Measurements from ENCODE around the gene FOSL1. TPM values are rescaled to one million over a fixed set of nuclear protein-coding genes. Genes with fewer than 3 reads are reported as not detected.

Gene FOSL1
- polyA plus RNA-seq, 3 donors = 2.5 to 28.2 (median 2.5) TPM

GRCh38 chr11:65879617-65880016 is 20.6 kb downstream of the FOSL1 start, which contains the start of gene CTSW:
CTSW (plus strand) TSS chr11:65879837; CDS start chr11:65879855, 18 bp downstream.
- Histone ChIP-seq H3K79me2 (ENCODE audit: insufficient read depth, low read length) (no peaks in the 10 kb centered on the region), H3K4me1 (ENCODE audit: control insufficient read depth in 1 of 2, insufficient read depth in 2 of 2, low read length in 2 of 2) (peaks cover 9 to 17% of the 10 kb centered on the region in 2 donors), H3K27me3 (ENCODE audit: control insufficient read depth in 2 of 2, insufficient read depth in 2 of 2, low read length in 2 of 2) (no peaks in the 10 kb centered on the region), H3K27ac (ENCODE audit: low read depth in 1 of 2, low read length in 2 of 2) (no peak within 1 kb of the TSS), H3K36me3 (replicated peaks in 1 of 2; ENCODE audit: control insufficient read depth in 1 of 2, insufficient read depth in 2 of 2, low read length in 2 of 2) (peaks cover 25% of the 10 kb centered on the region in 2 donors), H3K4me2 (replicated peaks; ENCODE audit: extremely low read depth, low read length, poor library complexity, severe bottlenecking) (peak within 1 kb of the TSS; percentile 46), H2AFZ (ENCODE audit: insufficient read depth, low read depth, low read length, poor library complexity, severe bottlenecking) (peak within 1 kb of the TSS; percentile 65), H3K4me3 (replicated peaks in 1 of 3; ENCODE audit: low read depth in 2 of 3, low read length in 3 of 3) (peak within 1 kb of the TSS in 1 of 3 experiments; percentile 28), H3K9me3 (replicated peaks in 1 of 2; ENCODE audit: control insufficient read depth in 1 of 2, insufficient read depth in 1 of 2, low read length in 2 of 2) (no peaks in the 10 kb centered on the region), H3K9ac (ENCODE audit: insufficient read depth, low read length, poor library complexity, severe bottlenecking) (peak within 1 kb of the TSS; percentile 21), H4K20me1 (ENCODE audit: insufficient read depth, low read length) (peaks cover 9% of the 10 kb centered on the region)
- H3K36me3 Mint-ChIP-seq = peaks cover 24 to 30% of the 10 kb centered on the region in 2 donors
- H3K9me3 Mint-ChIP-seq = peaks cover 0 to 2% (median 0%) of the 10 kb centered on the region in 7 donors
- peaks cover 0 to 3% (median 2%) of the 10 kb centered on the region in 3 donors for H3K27me3 Mint-ChIP-seq (ENCODE audit: low read depth in 3 of 3)
- DNase-seq = peak in 1 of 3 donors; percentile 10
- H3K27ac Mint-ChIP-seq = peak within 1 kb of the TSS in 4 of 7 donors; percentile 33 to 71 (median 54)
- WGBS (ENCODE audit: insufficient coverage) = 0% methylated on average over 6 of the region's 7 CpGs
- TF ChIP-seq CTCF (IDR thresholded peaks at IDR 0.05) = no peak
- peak within 1 kb of the TSS; percentile 48 to 64 for H3K4me3 Mint-ChIP-seq
- intact Hi-C loops (cut with micrococcal nuclease) = loop anchor here in 1 of 2 donors (5.0 kb wide), 1 partner anchor 108 kb away; no protein-coding TSS in a partner anchor
- peaks cover 21% of the 10 kb centered on the region for H3K4me1 Mint-ChIP-seq

- WGBS (ENCODE audit: insufficient coverage) = 0% methylated on average over 35 of the region's 54 CpGs
- Mint-ChIP-seq H3K27ac (peak overlapping the region; percentile 78 to 96 (median 83)), H3K9me3 (peaks cover 0 to 4% (median 0%) of the 10 kb centered on the region in 7 donors), H3K4me1 (peaks cover 24% of the 10 kb centered on the region), H3K36me3 (no peaks in the 10 kb centered on the region), H3K27me3 (ENCODE audit: low read depth in 3 of 3) (peaks cover 8 to 30% (median 27%) of the 10 kb centered on the region in 3 donors), H3K4me3 (peak overlapping the region; percentile 91 to 97)
- no peaks in the 10 kb centered on the region for H3K27me3 ChIP-seq (ENCODE audit: control insufficient read depth in 2 of 2, insufficient read depth in 2 of 2, low read length in 2 of 2)
- TF ChIP-seq CTCF (IDR thresholded peaks at IDR 0.05) = no peak
- H3K4me2 ChIP-seq (replicated peaks; ENCODE audit: extremely low read depth, low read length, poor library complexity, severe bottlenecking) = peak overlapping the region; percentile 97
- peak overlapping the region; percentile 46 to 79 (median 58) for H3K4me3 ChIP-seq (replicated peaks in 1 of 3; ENCODE audit: low read depth in 2 of 3, low read length in 3 of 3)
- peak overlapping the region; percentile 61 for H3K9ac ChIP-seq (ENCODE audit: insufficient read depth, low read length, poor library complexity, severe bottlenecking)
- intact Hi-C loops (cut with micrococcal nuclease) = loop anchor here in 1 of 2 donors (2.0 kb wide), 1 partner anchor 15 kb away; the partner anchor contains the start of gene CFL1
- H3K79me2 ChIP-seq (ENCODE audit: insufficient read depth, low read length) = no peaks in the 10 kb centered on the region
- DNase-seq = peak; percentile 92 to 95 (median 92)
- H3K9me3 ChIP-seq (replicated peaks in 1 of 2; ENCODE audit: control insufficient read depth in 1 of 2, insufficient read depth in 1 of 2, low read length in 2 of 2) = no peaks in the 10 kb centered on the region
- peaks cover 20 to 35% of the 10 kb centered on the region in 2 donors for H3K4me1 ChIP-seq (ENCODE audit: control insufficient read depth in 1 of 2, insufficient read depth in 2 of 2, low read length in 2 of 2)
- H3K36me3 ChIP-seq (replicated peaks in 1 of 2; ENCODE audit: control insufficient read depth in 1 of 2, insufficient read depth in 2 of 2, low read length in 2 of 2) = no peaks in the 10 kb centered on the region
- H4K20me1 ChIP-seq (ENCODE audit: insufficient read depth, low read length) = no peaks in the 10 kb centered on the region
- peak overlapping the region; percentile 68 for H2AFZ ChIP-seq (ENCODE audit: insufficient read depth, low read depth, low read length, poor library complexity, severe bottlenecking)
- peak overlapping the region in 1 of 2 donors; percentile 60 for H3K27ac ChIP-seq (ENCODE audit: low read depth in 1 of 2, low read length in 2 of 2)
Measured at GRCh38 chr11:65873318-65874156, 26.7 kb downstream of the FOSL1 start.
